ENCODE results near the gene FXYD4.

FXYD4 gene

GRCh38 chr10:43342279-43343125, 28.9 kb upstream of the FXYD4 start:
- no peak overlapping the region for H3K4me2 ChIP-seq
- no peak overlapping the region for H3K27ac ChIP-seq
- H3K27me3 ChIP-seq (ENCODE audit: insufficient read depth, low read depth) = no peaks in the 10 kb centered on the region
- H4K20me1 ChIP-seq (ENCODE audit: insufficient read depth) = no peaks in the 10 kb centered on the region
- no peak overlapping the region for H3K9ac ChIP-seq
- no peak for TF ChIP-seq CTCF (conservative IDR thresholded peaks at IDR 0.05; ENCODE audit: low read depth, low read length)
- no peak overlapping the region for H2AFZ ChIP-seq (ENCODE audit: low read depth)
- no peaks in the 10 kb centered on the region for H3K4me1 ChIP-seq (ENCODE audit: low read depth, poor library complexity, severe bottlenecking)
- H3K79me2 ChIP-seq (ENCODE audit: insufficient read depth, low read depth) = no peaks in the 10 kb centered on the region
- no peaks in the 10 kb centered on the region for H3K36me3 ChIP-seq (ENCODE audit: insufficient read depth)
- H3K4me3 ChIP-seq (IDR thresholded peaks at IDR 0.05; ENCODE audit: insufficient read depth, low read depth, low read length) = no peak overlapping the region

- TF ChIP-seq CTCF (conservative IDR thresholded peaks at IDR 0.05; ENCODE audit: low read depth, low read length) = no peak
- Histone ChIP-seq H3K9ac (no peak overlapping the region), H3K36me3 (ENCODE audit: insufficient read depth) (no peaks in the 10 kb centered on the region), H3K4me3 (IDR thresholded peaks at IDR 0.05; ENCODE audit: insufficient read depth, low read depth, low read length) (no peak overlapping the region), H3K4me2 (no peak overlapping the region), H2AFZ (ENCODE audit: low read depth) (no peak overlapping the region), H3K4me1 (ENCODE audit: low read depth, poor library complexity, severe bottlenecking) (no peaks in the 10 kb centered on the region), H4K20me1 (ENCODE audit: insufficient read depth) (no peaks in the 10 kb centered on the region), H3K27ac (no peak overlapping the region), H3K79me2 (ENCODE audit: insufficient read depth, low read depth) (no peaks in the 10 kb centered on the region), H3K27me3 (ENCODE audit: insufficient read depth, low read depth) (no peaks in the 10 kb centered on the region)
These were observed 28.3 kb upstream of the FXYD4 start for GRCh38 chr10:43343126-43343525.

DNA sequence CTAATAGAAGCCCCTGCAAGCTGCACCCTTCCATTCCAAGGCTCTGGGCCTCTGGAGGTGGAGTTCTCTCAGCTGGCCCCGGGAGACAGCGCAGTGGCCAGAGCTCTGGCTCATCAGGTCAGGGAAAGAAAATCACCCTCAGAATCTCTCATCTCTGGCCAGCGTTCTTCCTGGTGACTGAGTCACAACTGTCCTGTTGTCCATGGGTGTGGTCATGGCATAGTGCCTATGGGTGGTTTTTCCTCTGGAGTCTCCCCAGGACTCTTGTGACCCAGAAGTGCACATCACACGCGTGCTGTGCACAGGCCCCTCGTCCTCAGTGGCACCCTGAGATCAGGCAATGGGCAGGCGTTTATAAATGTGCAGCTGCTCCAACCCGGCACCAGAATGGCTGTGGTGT, 27.4 kb upstream of the FXYD4 start:
- H3K9ac ChIP-seq = no peak overlapping the region
- no peak overlapping the region for H3K27ac ChIP-seq
- H3K4me1 ChIP-seq (ENCODE audit: low read depth, poor library complexity, severe bottlenecking) = no peaks in the 10 kb centered on the region
- H3K36me3 ChIP-seq (ENCODE audit: insufficient read depth) = no peaks in the 10 kb centered on the region
- no peak for TF ChIP-seq CTCF (conservative IDR thresholded peaks at IDR 0.05; ENCODE audit: low read depth, low read length)
- H3K4me3 ChIP-seq (IDR thresholded peaks at IDR 0.05; ENCODE audit: insufficient read depth, low read depth, low read length) = no peak overlapping the region
- H3K27me3 ChIP-seq (ENCODE audit: insufficient read depth, low read depth) = no peaks in the 10 kb centered on the region
- H3K4me2 ChIP-seq = no peak overlapping the region
- H2AFZ ChIP-seq (ENCODE audit: low read depth) = no peak overlapping the region
- H3K79me2 ChIP-seq (ENCODE audit: insufficient read depth, low read depth) = no peaks in the 10 kb centered on the region
- no peaks in the 10 kb centered on the region for H4K20me1 ChIP-seq (ENCODE audit: insufficient read depth)

DNA sequence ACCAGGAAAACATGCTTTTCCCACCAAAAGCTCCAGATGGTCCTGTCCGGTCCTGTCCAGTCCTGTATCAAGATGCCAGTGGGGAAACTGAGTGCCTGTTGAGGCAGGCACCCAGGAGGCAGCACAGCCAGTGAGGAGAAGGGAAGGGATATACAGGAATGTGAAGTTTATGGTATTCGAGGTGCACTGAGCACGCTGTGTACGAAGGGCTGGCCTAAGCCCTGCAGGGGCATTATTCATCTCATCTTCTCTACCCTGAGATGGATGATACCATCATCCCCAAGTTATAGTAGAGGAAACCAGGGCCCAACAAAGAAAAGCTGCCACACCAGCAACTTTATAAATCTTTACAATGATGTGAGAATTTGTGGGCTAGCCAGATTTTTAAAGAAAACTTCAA, 23.4 kb upstream of the FXYD4 start:
- Histone ChIP-seq H3K4me2 (no peak overlapping the region), H4K20me1 (ENCODE audit: insufficient read depth) (no peaks in the 10 kb centered on the region), H3K4me3 (IDR thresholded peaks at IDR 0.05; ENCODE audit: insufficient read depth, low read depth, low read length) (no peak overlapping the region), H3K9ac (no peak overlapping the region), H2AFZ (ENCODE audit: low read depth) (peak overlapping the region; percentile 39; the same call in 1 of the 2 replicates), H3K79me2 (ENCODE audit: insufficient read depth, low read depth) (no peaks in the 10 kb centered on the region), H3K36me3 (ENCODE audit: insufficient read depth) (no peaks in the 10 kb centered on the region), H3K4me1 (ENCODE audit: low read depth, poor library complexity, severe bottlenecking) (no peaks in the 10 kb centered on the region), H3K27me3 (ENCODE audit: insufficient read depth, low read depth) (no peaks in the 10 kb centered on the region), H3K27ac (no peak overlapping the region)
- no peak for TF ChIP-seq CTCF (conservative IDR thresholded peaks at IDR 0.05; ENCODE audit: low read depth, low read length)

All from KMS-11 (cell line).